Glomerular visceral epithelial cell (primary cell): ENCODE measurements around the gene NPHP3.
"Not testable (repeated sequence)": the region's sequence is repeated elsewhere in the genome, so short reads cannot be mapped to it uniquely, and the experiment has no call there.

Source experiments
- DNase-seq: peaks from one replicate; pipeline ENCODE4 v3.0.0-alpha.2; 2016; ENCODE audit errors: extremely low spot score

Gene NPHP3, protein sequence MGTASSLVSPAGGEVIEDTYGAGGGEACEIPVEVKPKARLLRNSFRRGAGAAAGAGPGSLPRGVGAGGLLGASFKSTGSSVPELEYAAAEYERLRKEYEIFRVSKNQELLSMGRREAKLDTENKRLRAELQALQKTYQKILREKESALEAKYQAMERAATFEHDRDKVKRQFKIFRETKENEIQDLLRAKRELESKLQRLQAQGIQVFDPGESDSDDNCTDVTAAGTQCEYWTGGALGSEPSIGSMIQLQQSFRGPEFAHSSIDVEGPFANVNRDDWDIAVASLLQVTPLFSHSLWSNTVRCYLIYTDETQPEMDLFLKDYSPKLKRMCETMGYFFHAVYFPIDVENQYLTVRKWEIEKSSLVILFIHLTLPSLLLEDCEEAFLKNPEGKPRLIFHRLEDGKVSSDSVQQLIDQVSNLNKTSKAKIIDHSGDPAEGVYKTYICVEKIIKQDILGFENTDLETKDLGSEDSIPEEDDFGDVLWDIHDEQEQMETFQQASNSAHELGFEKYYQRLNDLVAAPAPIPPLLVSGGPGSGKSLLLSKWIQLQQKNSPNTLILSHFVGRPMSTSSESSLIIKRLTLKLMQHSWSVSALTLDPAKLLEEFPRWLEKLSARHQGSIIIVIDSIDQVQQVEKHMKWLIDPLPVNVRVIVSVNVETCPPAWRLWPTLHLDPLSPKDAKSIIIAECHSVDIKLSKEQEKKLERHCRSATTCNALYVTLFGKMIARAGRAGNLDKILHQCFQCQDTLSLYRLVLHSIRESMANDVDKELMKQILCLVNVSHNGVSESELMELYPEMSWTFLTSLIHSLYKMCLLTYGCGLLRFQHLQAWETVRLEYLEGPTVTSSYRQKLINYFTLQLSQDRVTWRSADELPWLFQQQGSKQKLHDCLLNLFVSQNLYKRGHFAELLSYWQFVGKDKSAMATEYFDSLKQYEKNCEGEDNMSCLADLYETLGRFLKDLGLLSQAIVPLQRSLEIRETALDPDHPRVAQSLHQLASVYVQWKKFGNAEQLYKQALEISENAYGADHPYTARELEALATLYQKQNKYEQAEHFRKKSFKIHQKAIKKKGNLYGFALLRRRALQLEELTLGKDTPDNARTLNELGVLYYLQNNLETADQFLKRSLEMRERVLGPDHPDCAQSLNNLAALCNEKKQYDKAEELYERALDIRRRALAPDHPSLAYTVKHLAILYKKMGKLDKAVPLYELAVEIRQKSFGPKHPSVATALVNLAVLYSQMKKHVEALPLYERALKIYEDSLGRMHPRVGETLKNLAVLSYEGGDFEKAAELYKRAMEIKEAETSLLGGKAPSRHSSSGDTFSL (N-terminal part only)

DNA sequence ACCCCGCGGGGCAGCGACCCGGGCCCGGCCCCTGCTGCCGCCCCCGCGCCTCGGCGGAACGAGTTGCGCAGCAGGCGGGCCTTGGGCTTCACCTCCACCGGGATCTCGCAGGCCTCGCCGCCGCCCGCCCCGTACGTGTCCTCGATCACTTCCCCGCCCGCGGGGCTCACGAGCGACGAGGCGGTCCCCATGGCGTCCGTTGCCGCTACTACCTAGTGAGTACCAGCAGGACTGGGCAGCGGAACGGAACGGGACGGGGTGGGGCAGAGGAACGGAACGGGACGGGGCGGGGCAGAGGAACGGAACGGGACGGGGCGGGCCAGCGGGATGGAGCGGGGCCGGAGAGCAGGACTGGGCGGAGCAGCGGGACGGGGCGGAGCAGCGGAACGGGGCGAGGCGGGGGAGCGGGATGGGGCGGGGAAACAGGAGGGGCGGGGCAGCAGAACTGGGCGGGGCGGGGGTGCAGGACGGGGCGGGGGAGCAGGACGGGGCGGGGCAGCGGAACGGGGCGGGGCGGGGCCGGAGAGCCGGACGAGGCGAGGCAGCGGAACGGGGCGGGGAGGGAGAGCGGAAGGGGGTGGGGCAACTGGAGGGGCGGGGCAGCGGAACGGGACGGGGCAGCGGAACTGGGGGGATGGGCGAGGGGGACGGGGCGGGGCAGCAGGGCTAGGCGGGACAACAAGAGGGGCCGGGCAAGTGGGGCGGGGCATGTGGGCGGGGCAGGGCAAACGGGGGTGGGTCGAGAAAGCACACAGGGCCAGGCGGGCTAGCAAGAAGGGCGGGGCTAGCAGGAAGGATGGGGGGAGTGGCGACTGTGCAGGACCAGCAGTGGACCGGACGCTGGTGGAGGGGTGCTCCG lies at the start of gene NPHP3:
TSS of gene NPHP3 (minus strand) at position 245 of the 859 bp plus-strand sequence. CDS start at position 191, 54 bp downstream.
- peak; percentile 98 for DNase-seq

DNA sequence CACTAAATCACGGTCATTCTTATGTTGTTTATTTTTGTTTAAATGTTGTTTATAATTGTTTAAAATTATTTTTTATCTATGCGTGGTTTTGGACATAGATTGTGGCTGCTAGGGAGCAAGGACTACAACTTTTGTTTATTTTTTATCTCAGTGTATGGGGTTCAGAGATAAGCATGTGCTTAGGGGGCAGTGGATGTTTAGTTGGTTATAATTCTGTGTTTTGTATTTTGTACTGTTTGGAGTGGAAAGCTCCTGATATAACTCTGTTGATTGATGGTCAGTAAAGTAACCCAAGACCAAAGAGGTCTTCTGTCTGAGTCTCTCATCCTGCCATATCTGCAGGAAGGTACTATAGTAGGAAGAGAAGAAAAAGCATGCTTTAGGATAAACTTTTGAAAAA lies 36.5 kb upstream of the NPHP3 start:
- no peak for DNase-seq

GRCh38 chr3:132756108-132756650 lies 34.0 kb upstream of the NPHP3 start:
- no peak for DNase-seq

GRCh38 chr3:132753946-132754345 lies 31.7 kb upstream of the NPHP3 start:
- no peak for DNase-seq

- DNase-seq: no peak
These were observed 27.6 kb upstream of the NPHP3 start for GRCh38 chr3:132749786-132750185.

DNA sequence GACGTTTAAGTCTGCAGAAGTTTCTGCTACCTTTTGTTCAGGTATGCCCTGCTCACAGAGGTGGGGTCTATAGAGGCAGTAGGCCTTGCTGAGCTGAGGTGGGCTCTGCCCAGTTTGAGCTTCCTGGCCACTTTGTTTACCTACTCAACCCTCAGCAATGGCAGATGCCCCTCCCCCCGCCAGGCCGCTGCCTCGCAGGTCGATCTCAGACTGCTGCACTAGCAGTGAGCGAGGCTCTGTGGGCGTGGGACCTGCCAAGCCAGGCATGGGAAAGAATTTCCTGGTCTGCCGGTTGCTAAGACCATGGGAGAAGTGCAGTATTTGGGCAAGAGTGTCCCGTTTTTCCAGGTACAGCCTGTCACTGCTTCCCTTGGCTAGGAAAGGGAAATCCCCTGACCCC lies 24.5 kb upstream of the NPHP3 start:
- DNase-seq: not testable (repeated sequence)

DNA sequence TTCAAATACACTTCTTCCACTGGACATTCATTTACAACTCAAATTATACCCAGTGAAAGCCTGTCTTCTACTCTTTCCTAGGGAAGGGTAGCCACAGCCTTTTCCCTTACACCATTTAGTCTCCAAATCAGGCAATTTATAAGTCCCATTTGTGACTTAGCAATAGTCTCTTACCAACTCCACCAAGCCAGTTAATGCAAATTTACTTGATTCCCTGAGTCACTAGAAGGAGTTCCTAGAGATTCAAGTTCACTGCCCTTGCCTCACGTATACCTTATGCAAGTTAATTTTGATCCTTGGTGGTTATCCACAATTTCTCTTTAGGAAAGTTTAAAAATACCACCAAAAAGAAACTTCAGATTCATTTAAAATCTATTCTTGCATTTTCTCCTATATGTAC lies 16.1 kb upstream of the NPHP3 start:
- no peak for DNase-seq

GRCh38 chr3:132735589-132735988 lies 13.4 kb upstream of the NPHP3 start:
- no peak for DNase-seq

- DNase-seq: peak; percentile 40
These were observed 8.8 kb upstream of the NPHP3 start for GRCh38 chr3:132730891-132731580.

- peak; percentile 30 for DNase-seq
These were observed 4.2 kb upstream of the NPHP3 start for GRCh38 chr3:132726341-132726823.

DNA sequence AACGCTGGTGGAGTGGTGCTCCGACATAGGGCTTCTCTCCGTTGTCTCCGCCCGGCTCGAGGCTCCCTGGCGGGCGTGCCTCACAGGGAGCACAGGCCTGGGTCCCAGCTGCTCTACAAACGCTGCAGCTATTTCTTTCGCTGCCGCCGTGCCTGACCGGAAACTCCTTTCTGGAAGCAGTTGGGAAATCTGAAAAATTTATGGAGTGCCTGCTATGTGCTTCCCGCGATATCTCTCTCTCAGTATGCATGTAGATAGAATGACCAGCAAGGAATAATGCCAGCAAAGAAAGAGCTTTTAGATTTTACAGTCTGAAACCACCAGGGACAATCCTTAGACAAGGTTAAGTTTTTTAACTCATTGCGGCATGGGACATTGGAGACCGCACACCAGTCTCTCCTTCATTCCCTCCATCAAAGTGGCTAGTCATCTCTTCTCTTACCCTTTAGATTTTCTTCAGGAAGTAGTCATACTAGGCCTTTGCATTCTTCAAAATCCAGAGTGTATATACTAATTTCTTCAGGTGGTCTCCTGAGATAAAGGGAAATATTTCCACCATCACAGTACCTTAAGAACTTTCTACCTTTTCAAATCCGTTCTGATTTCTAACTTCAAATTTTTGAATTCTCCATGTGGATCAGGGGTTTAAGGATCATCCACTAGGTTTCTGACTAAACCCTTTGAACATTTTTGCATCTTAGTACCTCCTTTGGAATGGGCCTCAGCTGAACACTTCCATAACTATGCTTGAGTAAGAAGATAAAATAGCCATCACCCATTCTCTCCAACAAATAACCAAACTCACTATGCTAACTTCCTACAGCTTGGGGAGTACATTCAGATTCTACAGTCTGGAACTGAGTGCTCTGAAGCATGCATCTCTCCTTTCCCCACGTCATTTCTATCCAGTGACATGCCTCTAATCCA lies 1.1 kb upstream of the NPHP3 start:
- no peak for DNase-seq

DNA sequence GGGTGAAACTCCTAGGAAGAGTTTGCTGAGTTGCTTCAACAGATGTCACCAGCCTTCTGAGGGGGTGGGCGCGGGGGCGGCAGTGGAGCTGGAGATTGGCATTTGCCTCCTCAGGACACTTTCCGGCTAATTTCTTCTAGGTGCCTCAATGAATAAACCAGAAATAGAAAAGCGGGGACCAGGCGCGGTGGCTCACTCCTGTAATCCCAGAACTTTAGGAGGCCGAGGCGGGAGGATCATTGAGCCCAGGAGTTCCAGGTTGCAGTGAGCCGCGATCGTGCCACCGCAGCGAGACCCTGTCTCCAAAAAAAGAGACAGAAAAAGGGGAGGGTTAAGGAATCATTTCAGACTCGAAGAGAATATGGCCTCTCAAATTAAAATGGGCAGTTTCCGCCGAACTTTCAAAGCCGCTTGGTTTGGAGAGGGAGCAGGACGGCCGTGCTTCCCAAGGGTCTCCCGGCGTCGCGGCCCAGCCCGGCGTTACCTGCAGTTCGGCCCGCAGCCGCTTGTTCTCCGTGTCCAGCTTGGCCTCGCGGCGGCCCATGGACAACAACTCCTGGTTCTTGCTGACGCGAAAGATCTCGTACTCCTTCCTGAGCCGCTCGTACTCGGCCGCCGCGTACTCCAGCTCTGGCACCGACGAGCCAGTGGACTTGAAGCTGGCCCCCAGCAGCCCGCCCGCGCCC lies 587 bp downstream of the NPHP3 start:
- DNase-seq: peak; percentile 69

DNA sequence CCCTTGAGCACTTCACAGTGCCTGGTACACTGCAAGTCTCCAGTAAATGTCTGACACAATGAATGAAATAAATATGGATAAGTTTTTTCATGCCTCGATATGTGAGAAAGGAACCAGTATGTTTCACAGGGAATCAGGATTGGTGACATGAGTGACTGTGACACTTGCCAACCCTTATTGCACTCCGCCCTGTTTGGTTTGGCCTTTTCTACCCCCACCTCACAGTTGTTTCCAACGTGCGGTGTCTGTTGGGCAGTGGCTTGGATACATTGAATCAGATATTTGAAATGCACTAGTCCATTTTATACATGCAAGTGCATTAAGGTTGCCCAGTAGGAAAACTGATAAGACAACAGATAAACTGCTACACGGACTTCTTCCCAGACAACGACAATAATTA lies 2.0 kb downstream of the NPHP3 start:
- no peak for DNase-seq

GRCh38 chr3:132716372-132716771 lies 5.8 kb downstream of the NPHP3 start:
- no peak for DNase-seq

DNA sequence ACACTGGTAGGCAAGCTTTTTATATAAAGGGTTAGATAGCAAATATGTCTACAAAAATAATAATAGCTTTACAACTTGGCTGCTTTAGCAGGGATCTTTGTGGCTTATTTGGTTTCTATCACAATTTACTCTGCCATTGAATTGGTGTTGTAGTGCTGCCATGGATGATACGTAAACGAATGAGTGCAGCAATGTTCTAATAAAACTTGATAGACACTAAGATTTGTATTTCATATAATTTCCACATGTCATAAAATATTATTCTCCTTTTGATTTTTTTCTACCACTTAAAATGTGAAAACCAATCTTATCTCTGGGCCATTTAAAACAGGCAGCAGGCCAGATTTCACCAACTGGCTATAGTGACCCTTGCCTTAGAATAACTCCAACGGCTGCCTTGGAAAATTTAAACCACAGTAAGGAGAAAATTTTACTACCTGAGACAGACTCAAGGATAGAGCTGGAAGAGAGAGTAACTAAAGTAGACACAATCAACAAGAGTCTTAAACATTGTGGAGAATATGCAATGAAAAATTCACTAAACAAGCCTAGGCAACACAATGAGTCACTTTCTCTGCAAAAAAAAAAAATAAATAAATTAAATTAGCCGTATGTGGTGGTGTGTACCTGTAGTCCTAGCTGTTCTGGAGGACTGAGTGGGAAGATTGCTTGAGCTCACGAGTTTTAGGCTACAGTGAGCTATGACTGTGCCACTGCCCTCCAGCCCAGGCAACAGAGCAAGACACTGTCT lies 8.1 kb downstream of the NPHP3 start:
- no peak for DNase-seq

DNA sequence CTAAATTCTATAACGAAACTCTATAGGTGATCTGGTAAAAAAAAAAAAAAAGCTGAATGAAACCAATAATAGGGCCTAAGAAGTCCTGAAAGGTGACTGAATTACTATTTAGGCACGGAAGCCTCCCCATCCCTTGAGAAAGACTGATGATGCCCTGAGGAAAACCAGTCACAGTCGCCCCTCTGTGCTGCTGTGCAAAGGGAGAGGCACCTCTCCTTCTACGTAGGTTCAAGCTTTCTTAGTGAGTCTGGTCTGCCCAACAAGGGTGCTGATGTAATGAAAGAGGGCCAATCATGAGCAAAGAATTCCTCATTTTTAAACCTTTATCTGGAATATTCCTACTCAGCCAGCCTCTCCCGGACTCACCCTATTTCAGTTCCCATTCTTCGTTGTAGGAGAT lies 11.9 kb downstream of the NPHP3 start:
- DNase-seq: no peak

- no peak for DNase-seq
These were observed 12.4 kb downstream of the NPHP3 start for GRCh38 chr3:132709761-132710160.
